ENCODE data around the gene HOXB8. TPM values are rescaled to one million over a fixed set of nuclear protein-coding genes. Genes with fewer than 3 reads are reported as not detected.

Gene HOXB8
- total and polyA plus RNA-seq, 2 donors, result 0.85 to 1.2 TPM

GRCh38 chr17:48624118-48624517 is 9.0 kb upstream of the HOXB8 start:
- DNase-seq (ENCODE audit: extremely low spot score), result no peak

GRCh38 chr17:48623583-48623982 is 8.5 kb upstream of the HOXB8 start:
- no peak for DNase-seq (ENCODE audit: extremely low spot score)
- WGBS, result 26% methylated on average over 4 of the region's 4 CpGs
- Histone ChIP-seq H3K4me1 (ENCODE audit: insufficient read depth) (no peaks in the 10 kb centered on the region), H3K27ac (ENCODE audit: low read depth) (no peak overlapping the region), H3K36me3 (ENCODE audit: insufficient read depth) (no peaks in the 10 kb centered on the region), H3K4me3 (ENCODE audit: low read depth, low read length) (no peak overlapping the region)

More at GRCh38 chr17:48624118-48624517, 9.0 kb upstream of the HOXB8 start:
- WGBS, result 31% methylated on average over 5 of the region's 5 CpGs
- Histone ChIP-seq H3K4me3 (ENCODE audit: low read depth, low read length) (no peak overlapping the region), H3K4me1 (ENCODE audit: insufficient read depth) (no peaks in the 10 kb centered on the region), H3K27ac (ENCODE audit: low read depth) (no peak overlapping the region), H3K36me3 (ENCODE audit: insufficient read depth) (no peaks in the 10 kb centered on the region)

GRCh38 chr17:48622857-48623256 is 7.8 kb upstream of the HOXB8 start:
- Histone ChIP-seq H3K4me3 (ENCODE audit: low read depth, low read length) (no peak overlapping the region), H3K4me1 (ENCODE audit: insufficient read depth) (no peaks in the 10 kb centered on the region), H3K27ac (ENCODE audit: low read depth) (no peak overlapping the region), H3K36me3 (ENCODE audit: insufficient read depth) (no peaks in the 10 kb centered on the region)
- no peak for DNase-seq (ENCODE audit: extremely low spot score)
- WGBS, result 33% methylated on average over 11 of the region's 11 CpGs

- Histone ChIP-seq H3K36me3 (ENCODE audit: insufficient read depth) (no peaks in the 10 kb centered on the region), H3K4me3 (ENCODE audit: low read depth, low read length) (no peak overlapping the region), H3K27ac (ENCODE audit: low read depth) (no peak overlapping the region), H3K4me1 (ENCODE audit: insufficient read depth) (no peaks in the 10 kb centered on the region)
- DNase-seq (ENCODE audit: extremely low spot score), result no peak
- 28% methylated on average over 41 of the region's 41 CpGs for WGBS
These were observed 6.6 kb upstream of the HOXB8 start for GRCh38 chr17:48621410-48622392.

- Histone ChIP-seq H3K36me3 (ENCODE audit: insufficient read depth) (no peaks in the 10 kb centered on the region), H3K27ac (ENCODE audit: low read depth) (no peak overlapping the region), H3K4me1 (ENCODE audit: insufficient read depth) (no peaks in the 10 kb centered on the region), H3K4me3 (ENCODE audit: low read depth, low read length) (no peak overlapping the region)
- 44% methylated on average over 6 of the region's 6 CpGs for WGBS
- no peak for DNase-seq (ENCODE audit: extremely low spot score)
These were observed 5.5 kb upstream of the HOXB8 start for GRCh38 chr17:48620461-48621139.

GRCh38 chr17:48619826-48620449 is 4.8 kb upstream of the HOXB8 start:
- Histone ChIP-seq H3K4me3 (ENCODE audit: low read depth, low read length) (no peak overlapping the region), H3K27ac (ENCODE audit: low read depth) (no peak overlapping the region), H3K36me3 (ENCODE audit: insufficient read depth) (no peaks in the 10 kb centered on the region), H3K4me1 (ENCODE audit: insufficient read depth) (no peaks in the 10 kb centered on the region)
- WGBS, result 35% methylated on average over 32 of the region's 32 CpGs
- no peak for DNase-seq (ENCODE audit: extremely low spot score)

GRCh38 chr17:48618256-48618896 is 3.3 kb upstream of the HOXB8 start:
- DNase-seq (ENCODE audit: extremely low spot score), result no peak
- Histone ChIP-seq H3K27ac (ENCODE audit: low read depth) (no peak overlapping the region), H3K4me3 (ENCODE audit: low read depth, low read length) (no peak overlapping the region), H3K4me1 (ENCODE audit: insufficient read depth) (no peaks in the 10 kb centered on the region), H3K36me3 (ENCODE audit: insufficient read depth) (no peaks in the 10 kb centered on the region)
- 5% methylated on average over 25 of the region's 25 CpGs for WGBS

- H3K4me3 ChIP-seq (ENCODE audit: low read depth, low read length), result no peak overlapping the region
- WGBS, result 12% methylated on average over 43 of the region's 43 CpGs
These were observed 2.6 kb upstream of the HOXB8 start for GRCh38 chr17:48617471-48618255.

GRCh38 chr17:48616717-48617470 is 1.8 kb upstream of the HOXB8 start:
- no peak for DNase-seq (ENCODE audit: extremely low spot score)
- Histone ChIP-seq H3K27ac (ENCODE audit: low read depth) (no peak overlapping the region), H3K4me3 (ENCODE audit: low read depth, low read length) (no peak overlapping the region), H3K4me1 (ENCODE audit: insufficient read depth) (no peaks in the 10 kb centered on the region), H3K36me3 (ENCODE audit: insufficient read depth) (no peaks in the 10 kb centered on the region)
- 23% methylated on average over 15 of the region's 15 CpGs for WGBS

More at GRCh38 chr17:48617471-48618255, 2.6 kb upstream of the HOXB8 start:
- no peaks in the 10 kb centered on the region for H3K36me3 ChIP-seq (ENCODE audit: insufficient read depth)
- no peak overlapping the region for H3K27ac ChIP-seq (ENCODE audit: low read depth)
- no peaks in the 10 kb centered on the region for H3K4me1 ChIP-seq (ENCODE audit: insufficient read depth)
- DNase-seq (ENCODE audit: extremely low spot score), result no peak

- Histone ChIP-seq H3K27ac (ENCODE audit: low read depth) (no peak overlapping the region), H3K36me3 (ENCODE audit: insufficient read depth) (no peaks in the 10 kb centered on the region), H3K4me3 (ENCODE audit: low read depth, low read length) (no peak overlapping the region), H3K4me1 (ENCODE audit: insufficient read depth) (no peaks in the 10 kb centered on the region)
- WGBS, result 22% methylated on average over 17 of the region's 17 CpGs
- no peak for DNase-seq (ENCODE audit: extremely low spot score)
These were observed 1.0 kb upstream of the HOXB8 start for GRCh38 chr17:48615963-48616716.

- H3K27ac ChIP-seq (ENCODE audit: low read depth), result no peak overlapping the region
These were observed 1.0 kb downstream of the HOXB8 start for GRCh38 chr17:48613862-48614694.

More at GRCh38 chr17:48613862-48614694, 1.0 kb downstream of the HOXB8 start:
- Histone ChIP-seq H3K4me1 (ENCODE audit: insufficient read depth) (no peaks in the 10 kb centered on the region), H3K36me3 (ENCODE audit: insufficient read depth) (no peaks in the 10 kb centered on the region), H3K4me3 (ENCODE audit: low read depth, low read length) (peak overlapping the region; percentile 15)
- 3% methylated on average over 55 of the region's 55 CpGs for WGBS
- no peak for DNase-seq (ENCODE audit: extremely low spot score)
